IMR-90 (cell line): ENCODE measurements around the gene PHF21B. TPM values are rescaled to one million over a fixed set of nuclear protein-coding genes. Genes with fewer than 3 reads are reported as not detected.
A peak's percentile ranks its signal among the peaks of the same experiment; 100 is the strongest.

Source experiments
- ATAC-seq: fragments of 200-7000 bp; cut with Tn5 transposase; 2 replicates; pipeline ENCODE4 v1.9.1; 2020; ENCODE audit warnings: low read depth, mild to moderate bottlenecking, moderate library complexity
- BruUV-seq: library from RNA; stranded (reverse); fragments of 400-500 nt; replicated peaks from 2 replicates; lab custom pipeline; 2021; lab: Mats Ljungman, UMichigan
- CTCF ChIA-PET: fragments of 300-600 bp; formaldehyde crosslinking; extraction: SDS; loops from one replicate; lab custom pipeline; 2021; ENCODE audit warnings: antibody characterized with exemption; lab: Yijun Ruan, JAX
- POLR2A ChIA-PET: fragments of 300-600 bp; sonication (Branson Sonifier 250); formaldehyde crosslinking; loops from one replicate; lab custom pipeline; 2022; ENCODE audit warnings: antibody characterized with exemption; ENCODE audit not compliant: unreplicated experiment; lab: Charles Lee
- DNase-seq: peaks from one replicate; pipeline ENCODE4 v3.0.0; 2013
- H2AFZ ChIP-seq: replicated peaks from 2 replicates; pipeline ENCODE3; 2013; ENCODE audit warnings: low read length, mild to moderate bottlenecking; ENCODE audit not compliant: poor library complexity
- H2AK5ac ChIP-seq: 2 replicates; pipeline ENCODE4 v1.6.1; 2013; ENCODE audit warnings: low read depth, low read length, inconsistent platforms
- H2AK9ac ChIP-seq: replicated peaks from 2 replicates; pipeline ENCODE3; 2013; ENCODE audit warnings: mild to moderate bottlenecking, low read depth, low read length, moderate library complexity; ENCODE audit not compliant: poor library complexity
- H2BK120ac ChIP-seq: 2 replicates; pipeline ENCODE4 v1.6.1; 2013; ENCODE audit warnings: low read depth, low read length, inconsistent platforms
- H2BK15ac ChIP-seq: 3 replicates; pipeline ENCODE4 v1.6.1; 2013; ENCODE audit warnings: low read depth, low read length, inconsistent platforms
- H2BK20ac ChIP-seq: 2 replicates; pipeline ENCODE4 v1.6.1; 2013; ENCODE audit warnings: low read depth, mild to moderate bottlenecking, inconsistent platforms, low read length, moderate library complexity
- H2BK5ac ChIP-seq: 2 replicates; pipeline ENCODE4 v1.6.1; 2013; ENCODE audit warnings: mild to moderate bottlenecking, low read depth, low read length, inconsistent platforms; ENCODE audit not compliant: poor library complexity, severe bottlenecking
- H3K14ac ChIP-seq: replicated peaks from 2 replicates; pipeline ENCODE4 v1.6.1; 2013; ENCODE audit warnings: low read depth, low read length, inconsistent platforms
- H3K18ac ChIP-seq: 2 replicates; pipeline ENCODE4 v1.6.1; 2013; ENCODE audit warnings: low read depth, low read length, control low read depth
- H3K23ac ChIP-seq: 2 replicates; pipeline ENCODE4 v1.6.1; 2013; ENCODE audit warnings: low read depth, low read length, inconsistent platforms
- H3K27ac ChIP-seq: 2 replicates; pipeline ENCODE4 v1.5.1; 2013; ENCODE audit warnings: mild to moderate bottlenecking, control low read depth, low read length; ENCODE audit not compliant: insufficient read depth
- H3K27me3 ChIP-seq: 2 replicates; pipeline ENCODE4 v1.6.1; 2013; ENCODE audit warnings: low read length; ENCODE audit not compliant: control insufficient read depth, insufficient read depth
- H3K36me3 ChIP-seq: 2 replicates; pipeline ENCODE4 v1.6.1; 2013; ENCODE audit warnings: low read length, mixed read lengths; ENCODE audit not compliant: control insufficient read depth, insufficient read depth
- H3K4ac ChIP-seq: 2 replicates; pipeline ENCODE4 v1.6.1; 2013; ENCODE audit warnings: low read depth, low read length, inconsistent platforms
- H3K4me1 ChIP-seq: 2 replicates; pipeline ENCODE4 v1.6.1; 2013; ENCODE audit warnings: low read length, mixed read lengths; ENCODE audit not compliant: control insufficient read depth, insufficient read depth
- H3K4me2 ChIP-seq: 2 replicates; pipeline ENCODE4 v1.6.1; 2013; ENCODE audit warnings: low read depth, mild to moderate bottlenecking, control low read depth, low read length, moderate library complexity
- H3K4me3 ChIP-seq: 2 replicates; pipeline ENCODE4 v1.5.1; 2013; ENCODE audit warnings: low read depth, mild to moderate bottlenecking, control low read depth, low read length, moderate library complexity; ENCODE audit not compliant: insufficient read depth
- H3K56ac ChIP-seq: 2 replicates; pipeline ENCODE4 v1.6.1; 2013; ENCODE audit warnings: low read length, inconsistent platforms; ENCODE audit not compliant: insufficient read depth; ENCODE audit errors: extremely low read depth
- H3K79me1 ChIP-seq, 2 experiments: 2 replicates each; pipeline ENCODE4 v1.6.1; 2013; ENCODE audit warnings: low read length in 2 of 2, inconsistent platforms in 1 of 2, low read depth in 1 of 2
- H3K9ac ChIP-seq: 2 replicates; pipeline ENCODE4 v1.6.1; 2013; ENCODE audit warnings: low read depth, low read length, control low read depth
- H3K9me1 ChIP-seq: 2 replicates; pipeline ENCODE4 v1.6.1; 2013; ENCODE audit warnings: low read length, inconsistent platforms; ENCODE audit not compliant: insufficient read depth
- H3K9me3 ChIP-seq: 2 replicates; pipeline ENCODE4 v1.6.1; 2013; ENCODE audit warnings: low read length; ENCODE audit not compliant: control insufficient read depth, insufficient read depth
- H4K20me1 ChIP-seq: 2 replicates; pipeline ENCODE4 v1.6.1; 2013; ENCODE audit warnings: low read length, inconsistent platforms; ENCODE audit not compliant: insufficient read depth
- H4K5ac ChIP-seq: 2 replicates; pipeline ENCODE4 v1.6.1; 2013; ENCODE audit warnings: mild to moderate bottlenecking, low read depth, low read length, control low read depth
- H4K8ac ChIP-seq, 2 experiments: 2 replicates each; pipeline ENCODE4 v1.6.1; 2013; ENCODE audit warnings: low read depth in 2 of 2, low read length in 2 of 2, control low read depth in 1 of 2, inconsistent platforms in 1 of 2
- H4K91ac ChIP-seq: 2 replicates; pipeline ENCODE4 v1.6.1; 2013; ENCODE audit warnings: low read depth, low read length, inconsistent platforms; ENCODE audit not compliant: insufficient read depth
- CEBPB ChIP-seq: IDR thresholded peaks from 2 replicates; pipeline ENCODE4 v1.6.1; 2012; ENCODE audit warnings: low read depth, low read length, improper control_type of control experiment
- CHD1 ChIP-seq: IDR thresholded peaks from 2 replicates; pipeline ENCODE4 v1.6.1; 2012; ENCODE audit warnings: low read depth, low read length, improper control_type of control experiment
- MAFK ChIP-seq: IDR thresholded peaks from 2 replicates; pipeline ENCODE4 v1.6.1; 2012; ENCODE audit warnings: low read depth, low read length, improper control_type of control experiment
- MAZ ChIP-seq: IDR thresholded peaks from 2 replicates; pipeline ENCODE4 v1.6.1; 2012; ENCODE audit warnings: low read depth, mild to moderate bottlenecking, low read length, improper control_type of control experiment, moderate library complexity, borderline replicate concordance
- MXI1 ChIP-seq: IDR thresholded peaks from 2 replicates; pipeline ENCODE4 v1.6.1; 2012; ENCODE audit warnings: low read depth, mild to moderate bottlenecking, low read length, moderate library complexity, borderline replicate concordance
- RAD21 ChIP-seq: IDR thresholded peaks from 2 replicates; pipeline ENCODE4 v1.6.1; 2012; ENCODE audit warnings: low read length, improper control_type of control experiment
- RCOR1 ChIP-seq: IDR thresholded peaks from 2 replicates; pipeline ENCODE4 v1.6.1; 2012; ENCODE audit warnings: mild to moderate bottlenecking, low read length, improper control_type of control experiment; ENCODE audit not compliant: insufficient replicate concordance
- SMC3 ChIP-seq: fragments of 150-350 bp; IDR thresholded peaks from 2 replicates; pipeline ENCODE4 v1.6.1; 2016; ENCODE audit warnings: low read depth, mild to moderate bottlenecking, antibody characterized with exemption, low read length, moderate library complexity
- WGBS, 2 experiments: methylation state at CpG; one replicate each; pipeline versions ENCODE4 v1.1.5 to v1.1.7; 2013; ENCODE audit warnings: missing lambda C conversion rate in 2 of 2; ENCODE audit not compliant: insufficient read length in 1 of 2; ENCODE audit errors: extremely low coverage in 2 of 2; 5-methylcytosine and 5-hydroxymethylcytosine counted together
- dilution Hi-C: fragments of 300-500 bp; cut with HindIII; formaldehyde crosslinking; loops from one replicate; pipeline ENCODE4 v1.14.3; 2018; ENCODE audit warnings: low sequenced_read_pairs; ENCODE audit not compliant: unreplicated experiment
- in situ Hi-C: fragments of 300-500 bp; cut with MboI; formaldehyde crosslinking; loops from 3 replicates; pipeline ENCODE4 v1.14.3; 2019; ENCODE audit warnings: low sequenced_read_pairs, inconsistent platforms, mixed read lengths
- intact Hi-C: fragments of 100-400 bp; cut with micrococcal nuclease; formaldehyde crosslinking; loops from 2 replicates; pipeline ENCODE4 v1.10.0; 2022
- polyA plus RNA-seq, 3 experiments: library from polyadenylated mRNA; depleted of rRNA; stranded (reverse); fragments of >200 nt; gene quantifications; 2 replicates each; pipeline ENCODE4 v1.2.3, GENCODE V29; 2012; ENCODE audit warnings: low replicate concordance in 1 of 3
- total RNA-seq: library from RNA; depleted of rRNA; stranded (reverse); fragments of >200 nt; gene quantifications from 2 replicates; pipeline ENCODE4 v1.2.3, GENCODE V29; 2012
- TF ChIP-seq, protein P1 (sequence below): conservative IDR thresholded peaks from 2 replicates; pipeline ENCODE4 v1.5.1; 2012; ENCODE audit warnings: mild to moderate bottlenecking, low read depth, low read length, improper control_type of control experiment

PHF21B gene
- total and polyA plus RNA-seq, 2 of the 4 experiments (the other 2 are of a cell fraction), result 0.02 TPM; not detected in 1

DNA sequence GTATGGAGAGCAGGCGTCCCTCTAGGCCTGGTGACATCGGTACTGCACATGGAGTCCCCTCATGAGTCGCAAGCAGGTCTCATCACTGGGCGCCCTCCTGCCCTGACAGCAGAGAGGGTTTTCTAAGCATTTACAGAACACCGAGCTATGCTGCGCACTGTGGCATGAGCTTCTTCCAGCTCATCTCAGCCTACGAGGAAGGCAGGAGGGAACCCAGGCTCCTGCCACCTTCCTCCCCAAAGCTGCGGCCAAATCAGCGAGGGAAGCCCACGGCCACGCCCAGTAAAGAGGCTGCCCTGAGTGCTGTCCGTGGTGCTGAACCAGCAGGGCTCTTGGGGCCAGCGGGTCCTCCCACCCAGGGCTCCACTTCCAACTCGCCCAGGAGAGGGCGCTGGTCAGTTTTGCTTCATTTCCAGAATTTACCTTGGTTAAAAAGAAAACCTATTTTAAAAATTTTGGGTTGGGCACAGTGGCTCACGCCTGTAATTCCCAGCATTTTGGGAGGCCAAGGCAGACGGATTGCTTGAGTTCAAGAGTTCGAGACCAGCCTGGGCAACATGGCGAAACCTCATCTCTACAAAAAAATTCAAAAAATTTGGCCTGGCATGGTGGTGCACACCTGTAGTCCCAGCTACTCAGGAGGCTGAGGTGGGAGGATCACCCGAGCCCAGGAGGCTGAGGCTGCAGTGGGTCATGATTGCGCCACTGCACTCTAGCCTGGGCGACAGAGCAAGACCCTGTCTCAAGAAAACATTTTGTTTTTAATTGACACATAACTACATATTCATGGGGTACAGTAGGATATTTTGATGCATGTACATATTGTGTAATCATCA lies 34.2 kb downstream of the PHF21B start:
- ChIA-PET POLR2A (no interaction called here), CTCF (interaction anchor here (0.7 kb wide), 1 partner anchor 132 kb away, joined by 3 read pairs; no protein-coding TSS in a partner anchor)
- H2BK20ac ChIP-seq, result no peak overlapping the region
- H3K27me3 ChIP-seq, result peaks cover 30% of the 10 kb centered on the region
- no peak overlapping the region for H3K4me2 ChIP-seq
- H2AFZ ChIP-seq, result no peak overlapping the region
- peak; percentile 99 for ATAC-seq
- no peak overlapping the region for H2AK5ac ChIP-seq
- no peak overlapping the region for H4K8ac ChIP-seq
- H3K23ac ChIP-seq, result no peak overlapping the region
- H3K4me1 ChIP-seq, result no peaks in the 10 kb centered on the region
- H3K14ac ChIP-seq, result no peak overlapping the region
- H3K18ac ChIP-seq, result no peak overlapping the region
- no peaks in the 10 kb centered on the region for H3K9me3 ChIP-seq
- 29% methylated on average over 6 of the region's 22 CpGs; no CpG with 5 or more reads in 1 of the 2 experiments for WGBS, 2 experiments
- peak; percentile 76 for DNase-seq
- H2BK15ac ChIP-seq, result no peak overlapping the region
- intact Hi-C loops (loop anchor here (1.0 to 5.0 kb wide), 3 partner anchors 121 to 287 kb away; no protein-coding TSS in a partner anchor), dilution Hi-C loops (no loop called here), in situ Hi-C loops (loop anchor here (25.0 kb wide), 1 partner anchor 587 kb away; no protein-coding TSS in a partner anchor)
- H2BK120ac ChIP-seq, result no peak overlapping the region
- no peak overlapping the region for H3K9ac ChIP-seq
- TF ChIP-seq CHD1, result no peak
- TF ChIP-seq, protein P1, sequence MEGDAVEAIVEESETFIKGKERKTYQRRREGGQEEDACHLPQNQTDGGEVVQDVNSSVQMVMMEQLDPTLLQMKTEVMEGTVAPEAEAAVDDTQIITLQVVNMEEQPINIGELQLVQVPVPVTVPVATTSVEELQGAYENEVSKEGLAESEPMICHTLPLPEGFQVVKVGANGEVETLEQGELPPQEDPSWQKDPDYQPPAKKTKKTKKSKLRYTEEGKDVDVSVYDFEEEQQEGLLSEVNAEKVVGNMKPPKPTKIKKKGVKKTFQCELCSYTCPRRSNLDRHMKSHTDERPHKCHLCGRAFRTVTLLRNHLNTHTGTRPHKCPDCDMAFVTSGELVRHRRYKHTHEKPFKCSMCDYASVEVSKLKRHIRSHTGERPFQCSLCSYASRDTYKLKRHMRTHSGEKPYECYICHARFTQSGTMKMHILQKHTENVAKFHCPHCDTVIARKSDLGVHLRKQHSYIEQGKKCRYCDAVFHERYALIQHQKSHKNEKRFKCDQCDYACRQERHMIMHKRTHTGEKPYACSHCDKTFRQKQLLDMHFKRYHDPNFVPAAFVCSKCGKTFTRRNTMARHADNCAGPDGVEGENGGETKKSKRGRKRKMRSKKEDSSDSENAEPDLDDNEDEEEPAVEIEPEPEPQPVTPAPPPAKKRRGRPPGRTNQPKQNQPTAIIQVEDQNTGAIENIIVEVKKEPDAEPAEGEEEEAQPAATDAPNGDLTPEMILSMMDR, result peak; percentile 92
- TF ChIP-seq CEBPB, result peak; percentile 46; the same call in 1 of the 2 replicates
- peak; percentile 78 for TF ChIP-seq RAD21
- peak; percentile 53 for TF ChIP-seq RCOR1
- TF ChIP-seq MAZ, result peak; percentile 57; the same call in 1 of the 2 replicates
- no peak for TF ChIP-seq MXI1
- TF ChIP-seq SMC3, result peak; percentile 93
- no peak for TF ChIP-seq MAFK
- H3K79me1 ChIP-seq, result no peaks in the 10 kb centered on the region
- no peak overlapping the region for H3K56ac ChIP-seq
- H4K5ac ChIP-seq, result no peak overlapping the region
- H3K4me3 ChIP-seq, result no peak overlapping the region
- H3K36me3 ChIP-seq, result no peaks in the 10 kb centered on the region
- no peak overlapping the region for H3K4ac ChIP-seq
- no peak overlapping the region for H4K91ac ChIP-seq
- no TSS peak for BruUV-seq
- H2AK9ac ChIP-seq, result no peak overlapping the region
- H3K9me1 ChIP-seq, result peaks cover 6% of the 10 kb centered on the region; the same call in 1 of the 2 replicates
- H4K20me1 ChIP-seq, result no peaks in the 10 kb centered on the region; the same call in 1 of the 2 replicates
- H3K27ac ChIP-seq, result no peak overlapping the region
- H2BK5ac ChIP-seq, result no peak overlapping the region
